NCI-H82 treated with DMSO at 0.1 percent for 48 hours (cell line): ENCODE data around the gene EXOSC6.
"Not testable (repeated sequence)": the region's sequence is repeated elsewhere in the genome, so short reads cannot be mapped to it uniquely, and the experiment has no call there.

Experiments used
- DNase-seq: peaks from one replicate; lab custom pipeline; 2025; ENCODE audit not compliant: unreplicated experiment; lab: John Stamatoyannopoulos, UW

Gene EXOSC6

GRCh38 chr16:70251629-70252354 is at the start of gene EXOSC6:
Gene EXOSC6 (minus strand): TSS chr16:70251940. CDS start chr16:70251900, 40 bp downstream.
- DNase-seq = peak; percentile 81

DNA sequence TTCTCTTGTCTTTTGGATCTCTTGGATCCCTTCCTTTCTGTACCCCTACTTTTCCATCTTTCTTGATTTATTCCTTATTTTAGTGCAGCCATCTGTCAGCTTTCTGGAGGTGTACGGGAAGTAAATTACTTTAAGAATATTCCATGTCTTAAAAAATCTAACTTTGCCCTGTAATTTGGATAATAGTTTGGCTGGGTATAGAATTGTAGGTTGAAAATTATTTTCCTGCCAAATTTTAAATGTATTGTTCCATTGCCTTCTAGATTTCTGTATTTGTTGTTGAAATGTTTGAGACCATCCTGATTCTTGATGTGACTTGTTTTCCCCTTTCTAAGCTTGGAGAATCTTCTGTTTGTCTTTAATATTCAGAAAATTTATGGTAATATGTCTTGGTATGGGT is 49.4 kb upstream of the EXOSC6 start:
- no peak for DNase-seq

DNA sequence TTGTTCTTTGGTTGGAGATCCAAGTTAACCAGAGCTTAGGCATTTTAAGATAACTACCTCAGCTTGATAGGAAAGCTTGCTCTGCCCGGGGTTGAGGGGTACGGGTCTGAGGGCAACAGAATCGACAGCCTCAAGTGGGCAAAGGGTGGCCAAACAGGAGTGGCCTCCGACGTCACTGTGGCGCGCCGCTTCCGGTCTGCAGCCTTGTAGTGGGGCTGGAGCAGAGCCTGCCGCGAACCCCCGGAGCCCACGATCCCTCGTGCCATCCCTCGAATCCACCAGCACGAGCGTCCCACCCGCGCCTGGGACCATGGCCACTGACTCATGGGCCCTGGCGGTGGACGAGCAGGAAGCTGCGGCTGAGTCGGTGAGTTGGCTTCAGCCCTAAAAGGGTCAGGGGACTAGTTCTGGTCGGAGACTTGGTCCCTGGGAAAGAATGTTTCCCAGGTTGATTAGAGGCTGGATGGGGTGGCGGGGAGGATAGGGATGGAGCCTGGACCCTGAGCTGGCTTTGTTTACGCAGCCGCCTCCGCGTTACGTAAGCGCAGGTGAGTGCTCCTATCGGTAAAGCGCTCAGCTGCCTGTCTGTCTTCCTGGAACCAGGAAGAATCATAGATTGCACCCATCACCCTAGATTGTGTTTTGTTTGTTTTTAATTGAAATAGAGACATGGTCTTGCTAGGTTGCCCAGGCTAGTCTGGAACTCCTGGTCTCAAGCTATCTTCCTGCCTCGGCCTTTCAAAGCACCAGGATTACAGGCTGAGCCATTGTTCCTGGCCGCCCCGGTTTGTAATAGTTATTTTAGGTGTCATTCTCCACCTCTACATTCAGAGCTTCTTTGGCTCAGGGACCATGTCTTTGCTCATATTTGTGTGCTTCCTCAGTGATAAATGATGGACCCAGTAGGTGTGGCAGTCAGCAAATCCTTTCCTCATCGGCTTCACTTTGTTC is 47.5 kb upstream of the EXOSC6 start, which contains the start of gene DDX19B:
Gene DDX19B, plus strand, starts transcription at position 199 of the 951 bp plus-strand sequence. Its CDS starts 112 bp downstream, at position 311.
- no peak for DNase-seq

DNA sequence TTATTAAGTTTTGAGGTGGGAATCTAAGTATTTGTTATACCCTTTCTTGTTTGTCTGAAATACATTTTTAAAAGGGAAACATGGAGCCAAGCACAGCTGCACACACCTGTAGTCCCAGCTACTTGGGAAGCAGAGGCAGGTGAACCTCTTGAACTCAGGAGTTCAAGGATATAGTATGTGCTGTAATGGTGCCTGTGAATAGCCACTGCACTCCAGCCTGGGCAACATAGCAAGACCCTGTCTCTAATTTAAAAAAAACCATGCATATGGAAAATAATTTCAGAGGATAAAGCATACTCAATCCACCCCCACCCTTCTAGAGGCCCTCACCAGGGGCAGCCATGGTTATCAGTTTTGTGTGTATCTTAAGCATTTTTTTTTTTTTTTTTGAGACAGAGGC is 43.9 kb upstream of the EXOSC6 start:
- no peak for DNase-seq

DNA sequence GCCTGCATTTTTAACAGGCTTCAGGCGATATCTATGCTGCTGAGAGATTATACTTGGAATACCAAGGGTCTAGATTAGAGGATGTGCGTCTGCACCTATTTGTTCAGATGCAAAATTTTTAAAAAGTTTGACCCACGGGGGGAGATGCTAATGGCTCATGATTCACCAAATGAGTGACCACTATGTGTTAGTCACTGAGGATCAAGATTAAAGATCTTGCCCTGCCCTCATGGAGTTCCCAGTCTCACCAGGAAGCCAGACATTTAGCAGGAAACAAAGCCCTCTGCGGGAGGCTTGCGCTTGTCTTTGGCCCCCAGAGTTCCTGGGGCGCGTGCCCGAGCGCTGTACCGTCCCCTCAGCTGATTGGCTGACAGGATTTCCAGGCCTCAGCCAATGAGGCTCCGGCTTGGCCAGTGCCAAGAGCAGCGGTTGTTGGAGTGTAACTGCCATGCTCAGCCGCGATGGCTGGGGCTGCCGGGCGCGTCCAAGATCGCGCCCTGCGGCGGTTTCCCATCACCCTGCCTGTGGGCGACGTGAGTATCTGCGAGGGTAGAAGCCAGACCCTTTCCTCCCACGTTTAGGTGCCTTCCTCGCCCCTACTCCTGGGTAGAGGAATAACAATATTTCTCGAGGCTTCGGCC is 42.8 kb upstream of the EXOSC6 start:
- DNase-seq = no peak

GRCh38 chr16:70292148-70292547 is 40.4 kb upstream of the EXOSC6 start:
- DNase-seq = not testable (repeated sequence)

DNA sequence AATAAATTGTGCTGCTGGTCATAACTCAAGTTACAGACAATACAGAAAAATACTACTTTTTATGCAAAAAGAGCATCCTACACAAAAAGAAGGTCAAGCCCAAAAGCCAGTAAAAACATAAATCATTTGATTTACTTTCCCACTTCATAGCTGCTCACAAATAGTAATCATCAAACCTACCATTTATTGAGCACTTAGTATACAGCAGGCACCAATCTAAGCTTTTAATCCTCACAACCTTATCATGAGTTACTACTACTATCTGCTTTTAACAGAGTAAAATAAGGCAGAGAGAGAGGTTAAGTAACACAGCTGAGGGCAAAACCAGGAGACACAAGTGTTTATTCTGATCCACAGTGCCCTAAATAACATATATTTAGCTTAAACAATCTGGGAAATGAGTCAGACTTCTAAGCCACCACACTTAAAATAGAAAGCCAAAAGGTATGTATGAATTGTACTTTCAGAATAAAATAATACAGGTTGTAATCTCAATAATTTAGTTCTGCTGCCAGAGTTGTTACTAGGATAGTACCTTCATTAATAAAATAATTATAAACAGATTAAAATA is 39.3 kb upstream of the EXOSC6 start:
- no peak for DNase-seq

GRCh38 chr16:70289229-70290094 is 37.7 kb upstream of the EXOSC6 start, which contains the start of gene AARS1:
Gene AARS1 (minus strand): TSS chr16:70289506. CDS start chr16:70282763, 6,743 bp downstream.
- peak; percentile 95 for DNase-seq

GRCh38 chr16:70287304-70287971 is 35.7 kb upstream of the EXOSC6 start:
- DNase-seq = not testable (repeated sequence)

DNA sequence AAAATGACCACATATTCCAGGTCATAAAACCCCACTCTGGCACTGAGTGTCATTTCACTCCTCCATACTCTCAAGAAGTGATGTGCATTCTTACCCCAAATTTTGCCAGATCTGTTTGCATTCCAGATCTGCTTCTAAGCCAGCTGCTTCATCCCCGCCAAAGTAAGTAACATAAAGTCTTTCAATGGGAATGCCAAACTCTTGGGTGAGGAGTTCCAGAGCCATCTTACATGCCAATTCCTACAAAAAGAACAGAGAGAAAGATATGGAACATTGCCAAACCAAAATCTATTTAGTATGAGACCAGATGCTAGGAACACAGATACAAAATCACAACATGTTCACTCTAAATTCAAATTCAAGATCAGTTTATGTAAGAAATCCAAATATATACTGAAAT is 24.7 kb upstream of the EXOSC6 start:
- DNase-seq = no peak

DNA sequence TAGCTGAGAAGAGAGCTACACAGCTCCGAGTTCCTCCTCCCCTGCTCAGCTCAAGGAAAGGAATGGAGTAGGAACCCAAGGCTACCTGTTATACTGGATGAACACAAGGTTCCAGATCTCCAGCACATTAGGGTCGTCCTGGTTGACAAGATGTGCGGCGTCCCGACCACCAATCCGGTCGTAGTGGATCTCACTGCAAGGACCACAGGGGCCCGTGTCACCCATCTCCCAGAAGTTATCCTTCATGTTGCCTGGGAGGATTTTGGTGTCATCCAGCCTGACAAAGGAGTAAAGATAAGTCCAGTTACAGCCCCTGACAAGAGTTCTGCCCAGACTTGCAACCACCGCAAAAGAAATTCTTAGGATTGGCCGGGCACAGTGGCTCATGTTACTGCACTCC is 20.0 kb upstream of the EXOSC6 start:
- DNase-seq = no peak

DNA sequence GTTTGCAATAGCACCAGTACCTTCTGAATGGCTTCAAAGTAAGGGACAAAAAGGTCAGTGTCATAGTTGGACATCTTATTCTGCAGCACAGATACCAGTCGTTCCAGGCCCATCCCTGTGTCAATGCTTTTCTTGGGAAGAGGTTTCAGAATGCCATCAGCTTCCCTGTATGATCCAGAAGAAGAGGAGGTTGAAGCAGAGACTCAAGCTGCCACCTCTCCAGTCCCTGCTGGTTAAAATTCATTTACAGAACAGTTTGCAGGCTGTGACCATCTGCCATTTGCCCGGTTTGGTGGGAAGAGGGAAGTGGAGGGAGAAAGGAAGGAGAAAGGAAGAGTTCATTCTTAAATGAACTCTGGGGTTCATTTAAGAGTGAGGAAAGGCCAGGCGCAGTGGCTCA is 18.4 kb upstream of the EXOSC6 start:
- DNase-seq = no peak

- no peak for DNase-seq
Measured at GRCh38 chr16:70269471-70269870, 17.7 kb upstream of the EXOSC6 start.

GRCh38 chr16:70267922-70268321 is 16.2 kb upstream of the EXOSC6 start:
- not testable (repeated sequence) for DNase-seq

GRCh38 chr16:70267516-70267915 is 15.8 kb upstream of the EXOSC6 start:
- DNase-seq = peak; percentile 20

GRCh38 chr16:70259903-70260302 is 8.2 kb upstream of the EXOSC6 start:
- not testable (repeated sequence) for DNase-seq

- no peak for DNase-seq
Measured at GRCh38 chr16:70258946-70259345, 7.2 kb upstream of the EXOSC6 start.

DNA sequence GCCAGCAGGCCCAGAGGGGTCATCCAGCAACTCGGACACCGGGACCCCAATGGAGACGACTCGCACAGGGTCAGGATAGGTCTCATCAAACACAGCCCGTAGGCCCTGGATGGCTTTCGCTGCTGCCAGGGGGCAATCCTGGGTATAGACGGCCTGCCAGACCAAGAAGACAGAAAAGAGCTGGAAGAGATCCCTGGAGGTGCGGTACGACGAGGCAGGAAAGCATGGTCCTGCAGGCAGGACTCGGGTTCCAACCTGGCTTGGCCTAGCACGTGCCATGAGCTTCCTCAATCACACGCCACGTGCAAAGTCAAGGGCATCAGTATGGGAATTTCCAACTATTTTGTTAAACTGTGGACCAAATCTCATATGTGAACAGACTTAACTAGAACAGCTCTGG is 6.3 kb upstream of the EXOSC6 start:
- DNase-seq = no peak

- no peak for DNase-seq
Measured at GRCh38 chr16:70257391-70257790, 5.7 kb upstream of the EXOSC6 start.
